ENCODE results near the gene C15orf62. TPM values are rescaled to one million over a fixed set of nuclear protein-coding genes. Genes with fewer than 3 reads are reported as not detected.

Gene C15orf62
- total RNA-seq, 1 experiment from 2014 or later: 0.72 TPM

GRCh38 chr15:40747685-40748631 lies 21.8 kb upstream of the C15orf62 start:
- no peak overlapping the region for H3K4me3 Mint-ChIP-seq
- POLR2A ChIA-PET: interaction anchor here (0.6 to 1.1 kb wide), 3 partner anchors 14 to 52 kb away, joined by 3 to 4 read pairs (median 3); no protein-coding TSS in a partner anchor
- TF ChIP-seq NR1H2 (CRISPR knock-in tag; IDR thresholded peaks at IDR 0.05): no peak
- no peak for TF ChIP-seq MXD4 (CRISPR knock-in tag; IDR thresholded peaks at IDR 0.05; ENCODE audit: borderline replicate concordance)
- TF ChIP-seq ZNF263 (CRISPR knock-in tag; IDR thresholded peaks at IDR 0.05; ENCODE audit: low read depth): no peak
- no peak for TF ChIP-seq RORB (CRISPR knock-in tag; IDR thresholded peaks at IDR 0.05)
- TF ChIP-seq CDX4 (CRISPR knock-in tag; IDR thresholded peaks at IDR 0.05; ENCODE audit: borderline replicate concordance): no peak
- TF ChIP-seq ETV6 (CRISPR knock-in tag; IDR thresholded peaks at IDR 0.05): no peak
- no peak for TF ChIP-seq ZBTB21 (CRISPR knock-in tag; IDR thresholded peaks at IDR 0.05; ENCODE audit: borderline replicate concordance)
- no peak for TF ChIP-seq SMAD3 (CRISPR knock-in tag; IDR thresholded peaks at IDR 0.05; ENCODE audit: borderline replicate concordance)
- no peak for TF ChIP-seq NFYB (CRISPR knock-in tag; conservative IDR thresholded peaks at IDR 0.05; ENCODE audit: low read depth)
- TF ChIP-seq TP53 (CRISPR knock-in tag; IDR thresholded peaks at IDR 0.05): no peak
- no peak for TF ChIP-seq ZNF425 (CRISPR knock-in tag; conservative IDR thresholded peaks at IDR 0.05)
- TF ChIP-seq SP1 (CRISPR knock-in tag; conservative IDR thresholded peaks at IDR 0.05): no peak
- no peak for TF ChIP-seq TEAD4 (CRISPR knock-in tag; IDR thresholded peaks at IDR 0.05)
- TF ChIP-seq ERG (CRISPR knock-in tag; IDR thresholded peaks at IDR 0.05): no peak
- no peak for TF ChIP-seq ZNF671 (CRISPR knock-in tag; IDR thresholded peaks at IDR 0.05)
- no peak for TF ChIP-seq ZNF416 (CRISPR knock-in tag; IDR thresholded peaks at IDR 0.05)
- no peak for TF ChIP-seq ZNF396 (CRISPR knock-in tag; IDR thresholded peaks at IDR 0.05; ENCODE audit: borderline replicate concordance)
- H3K36me3 Mint-ChIP-seq: peaks cover 7% of the 10 kb centered on the region; the same call in 1 of the 2 replicates
- ATAC-seq: no peak
- no peak for DNase-seq (ENCODE audit: low spot score)
- CTCF ChIA-PET: interaction anchor here (0.9 to 3.1 kb wide), 11 partner anchors 8 to 147 kb away, joined by 3 to 38 read pairs (median 10); partner anchors contain the start of genes DNAJC17, VPS18 and ZFYVE19
- no peak overlapping the region for H3K27ac Mint-ChIP-seq
- H3K27me3 Mint-ChIP-seq (ENCODE audit: low read depth): no peaks in the 10 kb centered on the region
- H3K9me3 Mint-ChIP-seq: no peaks in the 10 kb centered on the region
- no peaks in the 10 kb centered on the region for H3K4me1 Mint-ChIP-seq

- Mint-ChIP-seq H3K27ac (no peak overlapping the region), H3K4me3 (no peak overlapping the region), H3K27me3 (ENCODE audit: low read depth) (no peaks in the 10 kb centered on the region), H3K36me3 (peaks cover 7% of the 10 kb centered on the region; the same call in 1 of the 2 replicates), H3K9me3 (no peaks in the 10 kb centered on the region), H3K4me1 (no peaks in the 10 kb centered on the region)
- CTCF ChIA-PET: interaction anchor here (1.4 kb wide), 1 partner anchor 108 kb away, joined by 4 read pairs; no protein-coding TSS in a partner anchor
- TF ChIP-seq ZNF121 (CRISPR knock-in tag; IDR thresholded peaks at IDR 0.05) (peak; percentile 85), ZNF416 (CRISPR knock-in tag; IDR thresholded peaks at IDR 0.05) (no peak)
- DNase-seq (ENCODE audit: low spot score) (no peak), ATAC-seq (no peak)
- POLR2A ChIA-PET: no interaction called here
These were observed 20.6 kb upstream of the C15orf62 start for GRCh38 chr15:40749151-40749630.

- no peaks in the 10 kb centered on the region for H3K27me3 Mint-ChIP-seq (ENCODE audit: low read depth)
- H3K36me3 Mint-ChIP-seq: peaks cover 7% of the 10 kb centered on the region; the same call in 1 of the 2 replicates
- ChIA-PET POLR2A (no interaction called here), CTCF (no interaction called here)
- ATAC-seq (no peak), DNase-seq (ENCODE audit: low spot score) (no peak)
- no peak overlapping the region for H3K4me3 Mint-ChIP-seq
- no peak for TF ChIP-seq AFF4 (CRISPR knock-in tag; IDR thresholded peaks at IDR 0.05; ENCODE audit: borderline replicate concordance)
- no peak for TF ChIP-seq IRF1 (CRISPR knock-in tag; IDR thresholded peaks at IDR 0.05)
- no peak for TF ChIP-seq ATF2 (CRISPR knock-in tag; IDR thresholded peaks at IDR 0.05; ENCODE audit: borderline replicate concordance, low read depth)
- H3K4me1 Mint-ChIP-seq: peaks cover 7% of the 10 kb centered on the region; the same call in 1 of the 2 replicates
- no peak overlapping the region for H3K27ac Mint-ChIP-seq
- H3K9me3 Mint-ChIP-seq: no peaks in the 10 kb centered on the region
These were observed 18.9 kb upstream of the C15orf62 start for GRCh38 chr15:40750885-40751284.
